Spinal cord (tissue), 10 donors: ENCODE measurements around the gene TYRO3. TPM values are rescaled to one million over a fixed set of nuclear protein-coding genes. Genes with fewer than 3 reads are reported as not detected.

Experiments used
- DNase-seq, 6 donors: peaks; one replicate each; pipeline versions ENCODE4 v3.0.0 to v3.0.0-alpha.2; 2013 to 2015; ENCODE audit warnings: low spot score in 6 of 6, low read depth in 4 of 6
- H3K27ac ChIP-seq: one replicate; pipeline ENCODE4 v1.5.1; 2013; ENCODE audit warnings: low read depth, low read length, control low read depth
- H3K27me3 ChIP-seq: one replicate; pipeline ENCODE4 v1.6.1; 2013; ENCODE audit warnings: low read length; ENCODE audit not compliant: control insufficient read depth, insufficient read depth
- H3K36me3 ChIP-seq: one replicate; pipeline ENCODE4 v1.6.1; 2013; ENCODE audit warnings: low read length; ENCODE audit not compliant: control insufficient read depth, insufficient read depth
- H3K4me1 ChIP-seq: one replicate; pipeline ENCODE4 v1.6.1; 2013; ENCODE audit warnings: low read length; ENCODE audit not compliant: control insufficient read depth, insufficient read depth
- H3K4me3 ChIP-seq: one replicate; pipeline ENCODE4 v1.5.1; 2013; ENCODE audit warnings: low read depth, low read length, control low read depth
- H3K9me3 ChIP-seq: one replicate; pipeline ENCODE4 v1.6.1; 2013; ENCODE audit warnings: low read length; ENCODE audit not compliant: control insufficient read depth, insufficient read depth
- WGBS: methylation state at CpG from one replicate; pipeline ENCODE4 v1.1.5; 2013; ENCODE audit warnings: missing lambda C conversion rate; ENCODE audit not compliant: insufficient coverage; 5-methylcytosine and 5-hydroxymethylcytosine counted together
- long read RNA-seq, 4 donors: transcript quantifications; one replicate each; lab custom pipeline, GENCODE V29; 2026
- polyA plus RNA-seq, 2 donors: library from polyadenylated mRNA; unstranded; fragments of 120-200 nt; gene quantifications; one replicate each; pipeline ENCODE4 v1.2.1, GENCODE V29; 2013; ENCODE audit not compliant: insufficient read length in 2 of 2
- total RNA-seq, 2 donors: library from RNA; depleted of rRNA in 1 of 2; stranded (reverse); fragments of 120-200 nt in 1 of 2; fragments of >200 nt in 1 of 2; gene quantifications; one replicate each; pipeline versions ENCODE4 v1.2.3 to v1.2.4, GENCODE V29; 2013 to 2014
- donor health status: healthy.

The TYRO3 gene
- total RNA-seq (10 to 100 TPM; 28.7 to 33.7 TPM), polyA plus RNA-seq (10 to 100 TPM; 71.6 to 79.6 TPM)
- long read RNA-seq, donor 1, full-length matches to known transcripts: 25 of 25 reads
- long read RNA-seq, donor 1, partial matches to known transcripts: 0 of 25 reads
- long read RNA-seq, donor 1, other reads (novel, unspliced or antisense): 0 of 25 reads
- long read RNA-seq, donor 2, full-length matches to known transcripts: 9 of 9 reads
- long read RNA-seq, donor 2, partial matches to known transcripts: 0 of 9 reads
- long read RNA-seq, donor 2, other reads (novel, unspliced or antisense): 0 of 9 reads
- long read RNA-seq, donor 3, full-length matches to known transcripts: 11 of 11 reads
- long read RNA-seq, donor 3, partial matches to known transcripts: 0 of 11 reads
- long read RNA-seq, donor 3, other reads (novel, unspliced or antisense): 0 of 11 reads
- long read RNA-seq, donor 4, full-length matches to known transcripts: 13 of 13 reads
- long read RNA-seq, donor 4, partial matches to known transcripts: 0 of 13 reads
- long read RNA-seq, donor 4, other reads (novel, unspliced or antisense): 0 of 13 reads

DNA sequence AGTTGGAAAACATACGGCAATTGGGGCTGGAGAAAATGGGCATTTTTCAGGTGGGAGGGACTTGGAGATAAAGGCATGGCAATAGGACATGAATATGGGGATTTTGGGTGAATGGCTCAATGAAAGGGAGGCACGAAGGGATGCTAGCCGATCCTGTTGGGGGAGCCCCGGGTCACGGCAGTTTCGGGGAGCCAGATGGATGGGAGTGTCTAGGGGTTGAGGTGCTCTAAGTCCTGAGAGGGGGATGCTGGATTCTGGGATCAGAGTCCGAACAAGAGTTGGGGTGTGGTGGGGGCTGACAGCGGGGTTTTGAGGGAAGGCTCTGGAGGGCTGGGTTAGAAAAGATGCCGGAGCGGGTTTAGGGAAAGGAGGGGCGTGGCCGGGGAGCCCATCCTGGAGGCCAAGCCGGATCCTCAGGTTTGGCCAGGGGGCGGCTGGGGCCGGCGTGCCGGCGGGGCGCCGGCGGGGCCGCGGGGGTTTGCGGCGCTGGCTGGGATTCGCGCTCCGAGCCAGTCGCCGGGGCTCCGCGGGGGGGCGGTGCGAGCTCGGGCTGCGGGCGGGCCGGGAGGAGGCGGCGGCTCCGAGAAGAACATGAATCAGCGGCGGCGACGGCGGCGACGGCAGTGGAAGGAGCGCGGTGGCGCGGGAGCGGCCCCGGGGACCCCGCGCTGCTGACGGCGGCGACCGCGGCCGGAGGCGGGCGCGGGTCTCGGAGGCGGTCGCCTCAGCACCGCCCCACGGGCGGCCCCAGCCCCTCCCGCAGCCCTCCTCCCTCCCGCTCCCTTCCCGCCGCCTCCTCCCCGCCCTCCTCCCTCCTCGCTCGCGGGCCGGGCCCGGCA lies at the start of gene TYRO3:
TSS of gene TYRO3 (plus strand) at position 813 of the 839 bp plus-strand sequence. CDS start 46 bp downstream, outside the sequence.
- H3K27me3 ChIP-seq: no peaks in the 10 kb centered on the region
- H3K4me3 ChIP-seq: peak within 1 kb of the TSS; percentile 62
- H3K4me1 ChIP-seq: peaks cover 54% of the 10 kb centered on the region
- WGBS: under 1% methylated on average over 81 of the region's 81 CpGs
- no peaks in the 10 kb centered on the region for H3K9me3 ChIP-seq
- peak within 1 kb of the TSS; percentile 58 for H3K27ac ChIP-seq
- peak in 2 of 6 donors; percentile 85 to 88 for DNase-seq
- peaks cover 20% of the 10 kb centered on the region for H3K36me3 ChIP-seq

GRCh38 chr15:41510728-41511127 lies 48.3 kb upstream of the TYRO3 start:
- 52% methylated on average over 6 of the region's 7 CpGs for WGBS
- no peaks in the 10 kb centered on the region for H3K9me3 ChIP-seq
- no peak overlapping the region for H3K4me3 ChIP-seq
- H3K27ac ChIP-seq: no peak overlapping the region
- peak in 1 of 6 donors; percentile 3 for DNase-seq
- H3K27me3 ChIP-seq: peaks cover 55% of the 10 kb centered on the region
- no peaks in the 10 kb centered on the region for H3K36me3 ChIP-seq
- peaks cover 27% of the 10 kb centered on the region for H3K4me1 ChIP-seq

DNA sequence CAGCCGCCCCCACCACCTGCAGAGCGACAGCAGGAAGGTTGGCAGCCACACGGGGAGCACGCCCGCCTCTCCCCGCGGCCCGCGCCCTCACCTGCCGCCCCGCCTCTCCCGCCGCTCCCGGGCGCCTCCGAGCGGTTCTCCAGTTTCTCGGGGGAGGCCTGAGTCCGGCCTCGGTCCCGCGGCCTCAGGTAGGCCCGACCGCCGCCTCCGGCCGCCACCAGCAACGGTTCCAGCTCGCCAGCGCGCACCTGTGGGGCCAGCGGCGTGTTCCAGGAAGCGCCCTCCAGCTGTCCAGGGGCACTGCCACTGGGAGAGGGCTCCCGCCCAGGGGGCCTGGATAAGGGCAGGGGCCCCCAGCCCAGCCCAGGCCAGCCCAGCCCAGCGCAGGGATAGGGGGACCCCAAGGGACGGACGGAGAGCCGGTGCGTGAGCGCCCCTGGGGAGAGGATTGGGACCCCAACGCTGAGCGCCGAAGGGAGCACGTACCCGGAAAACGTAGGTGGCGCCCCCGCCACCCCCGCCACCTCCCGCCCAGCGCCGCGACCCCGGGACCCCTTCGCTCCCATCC lies 47.6 kb upstream of the TYRO3 start:
- no peaks in the 10 kb centered on the region for H3K9me3 ChIP-seq
- H3K4me1 ChIP-seq: peaks cover 27% of the 10 kb centered on the region
- 3% methylated on average over 56 of the region's 56 CpGs for WGBS
- peaks cover 51% of the 10 kb centered on the region for H3K27me3 ChIP-seq
- H3K4me3 ChIP-seq: no peak overlapping the region
- H3K36me3 ChIP-seq: no peaks in the 10 kb centered on the region
- DNase-seq: no peak
- no peak overlapping the region for H3K27ac ChIP-seq

DNA sequence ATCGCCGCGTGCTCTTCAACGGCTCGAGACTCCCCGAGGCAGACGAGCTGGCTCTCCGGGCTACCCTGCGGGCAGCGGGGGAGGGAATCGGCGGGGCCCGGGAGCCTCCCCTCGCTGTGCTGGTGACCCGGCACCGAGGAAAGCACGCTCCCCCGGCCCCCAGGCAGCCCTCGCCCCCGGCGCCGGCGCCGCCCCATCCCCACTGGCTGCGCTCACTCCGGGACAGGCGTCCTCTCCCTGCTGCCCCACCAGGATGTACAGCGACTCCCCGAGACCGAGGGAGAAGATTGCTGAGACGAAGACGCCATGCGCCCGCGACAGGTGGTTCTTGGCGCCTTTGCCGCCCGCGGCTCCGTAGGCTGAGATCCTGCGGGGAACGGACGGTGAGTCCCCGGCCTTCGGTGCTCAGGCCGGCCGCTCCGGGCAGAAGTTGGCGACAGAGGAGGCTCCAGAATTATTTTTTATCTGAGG lies 47.1 kb upstream of the TYRO3 start:
- Histone ChIP-seq H3K9me3 (no peaks in the 10 kb centered on the region), H3K4me1 (peaks cover 27% of the 10 kb centered on the region), H3K27ac (no peak overlapping the region), H3K36me3 (no peaks in the 10 kb centered on the region), H3K4me3 (no peak overlapping the region), H3K27me3 (peaks cover 51% of the 10 kb centered on the region)
- peak in 2 of 6 donors; percentile 10 to 19 for DNase-seq
- WGBS: under 1% methylated on average over 49 of the region's 49 CpGs

GRCh38 chr15:41512512-41512939 lies 46.5 kb upstream of the TYRO3 start:
- Histone ChIP-seq H3K4me1 (peaks cover 27% of the 10 kb centered on the region), H3K27ac (no peak overlapping the region), H3K4me3 (peak overlapping the region; percentile 31), H3K36me3 (peaks cover under 1% of the 10 kb centered on the region), H3K9me3 (no peaks in the 10 kb centered on the region), H3K27me3 (peaks cover 50% of the 10 kb centered on the region)
- DNase-seq: no peak
- WGBS: 3% methylated on average over 33 of the region's 33 CpGs

DNA sequence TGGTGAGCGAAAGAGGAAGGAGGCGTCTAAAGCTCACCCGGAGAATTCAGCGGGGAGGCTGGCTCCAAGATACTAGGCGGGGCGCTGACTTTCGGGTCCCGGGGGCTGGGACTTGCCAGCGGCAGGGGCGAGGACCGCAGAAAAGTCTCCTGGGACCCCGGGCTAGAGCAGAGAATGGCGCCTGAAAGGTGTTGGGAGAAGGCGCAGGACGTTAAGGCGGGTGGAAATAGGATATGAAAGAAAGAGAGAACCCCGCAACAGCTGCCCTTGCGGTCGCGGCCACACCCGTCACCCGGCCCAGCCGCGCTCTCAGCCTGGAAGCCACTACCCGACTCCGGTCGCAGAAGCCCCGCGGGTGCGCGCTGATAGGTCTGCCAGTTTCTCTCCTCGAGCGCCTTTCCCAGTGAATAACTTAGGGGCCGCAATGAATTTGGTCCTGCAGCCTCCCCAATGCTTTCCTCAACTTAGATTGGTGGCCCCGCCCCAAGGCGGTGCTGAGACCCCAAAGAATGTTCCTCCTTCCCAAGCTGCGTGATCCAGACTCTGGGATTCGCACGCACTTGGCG lies 46.0 kb upstream of the TYRO3 start:
- H3K36me3 ChIP-seq: peaks cover 5% of the 10 kb centered on the region
- peak in 2 of 6 donors; percentile 6 to 20 for DNase-seq
- H3K27ac ChIP-seq: no peak overlapping the region
- WGBS: under 1% methylated on average over 40 of the region's 40 CpGs
- no peaks in the 10 kb centered on the region for H3K9me3 ChIP-seq
- H3K27me3 ChIP-seq: peaks cover 45% of the 10 kb centered on the region
- peaks cover 27% of the 10 kb centered on the region for H3K4me1 ChIP-seq
- H3K4me3 ChIP-seq: peak overlapping the region; percentile 31

- H3K4me3 ChIP-seq: peak within 1 kb of the TSS; percentile 31
- H3K4me1 ChIP-seq: peaks cover 27% of the 10 kb centered on the region
- DNase-seq: no peak
- no peak within 1 kb of the TSS for H3K27ac ChIP-seq
- 4% methylated on average over 31 of the region's 33 CpGs for WGBS
- peaks cover 45% of the 10 kb centered on the region for H3K27me3 ChIP-seq
- H3K36me3 ChIP-seq: peaks cover 6% of the 10 kb centered on the region
- H3K9me3 ChIP-seq: no peaks in the 10 kb centered on the region
These were observed 45.3 kb upstream of the TYRO3 start, which contains the start of gene LTK for GRCh38 chr15:41513506-41514227. Gene LTK, minus strand, starts transcription at chr15:41513827. Its CDS starts 118 bp downstream, at chr15:41513709.

GRCh38 chr15:41517895-41518449 lies 41.0 kb upstream of the TYRO3 start:
- peaks cover 38% of the 10 kb centered on the region for H3K36me3 ChIP-seq
- 93% methylated on average over 6 of the region's 8 CpGs for WGBS
- no peaks in the 10 kb centered on the region for H3K9me3 ChIP-seq
- no peak for DNase-seq
- H3K4me3 ChIP-seq: no peak overlapping the region
- H3K27me3 ChIP-seq: peaks cover 16% of the 10 kb centered on the region
- H3K27ac ChIP-seq: no peak overlapping the region
- H3K4me1 ChIP-seq: peaks cover 10% of the 10 kb centered on the region
